Fibroblast of the conjunctiva (primary cell): Measurements from ENCODE around the gene KLF11.
A peak's percentile ranks its signal among the peaks of the same experiment; 100 is the strongest.

Experiments
- DNase-seq: peaks from one replicate; pipeline ENCODE4 v3.0.0-alpha.2; 2010; ENCODE audit warnings: low read depth

KLF11 gene

GRCh38 chr2:10064932-10065772 is 21.8 kb downstream of the KLF11 start:
- DNase-seq, result no peak

GRCh38 chr2:10065773-10066055 is 22.4 kb downstream of the KLF11 start:
- no peak for DNase-seq

GRCh38 chr2:10067330-10067729 is 24.0 kb downstream of the KLF11 start:
- no peak for DNase-seq

GRCh38 chr2:10067881-10068280 is 24.5 kb downstream of the KLF11 start:
- no peak for DNase-seq

- no peak for DNase-seq
Observed at GRCh38 chr2:10071176-10071575, 27.8 kb downstream of the KLF11 start.

GRCh38 chr2:10071595-10071994 is 28.2 kb downstream of the KLF11 start:
- no peak for DNase-seq

- peak; percentile 81 for DNase-seq
Observed at GRCh38 chr2:10072656-10073480, 29.5 kb downstream of the KLF11 start.

- DNase-seq, result no peak
Observed at GRCh38 chr2:10073706-10074105, 30.4 kb downstream of the KLF11 start.

- no peak for DNase-seq
Observed at GRCh38 chr2:10075101-10075500, 31.8 kb downstream of the KLF11 start.

- no peak for DNase-seq
Observed at GRCh38 chr2:10075571-10076209, 32.3 kb downstream of the KLF11 start.

GRCh38 chr2:10076511-10076910 is 33.2 kb downstream of the KLF11 start:
- no peak for DNase-seq

- DNase-seq, result no peak
Observed at GRCh38 chr2:10076988-10077527, 33.7 kb downstream of the KLF11 start.

GRCh38 chr2:10078001-10078400 is 34.7 kb downstream of the KLF11 start:
- DNase-seq, result no peak

GRCh38 chr2:10078704-10079265 is 35.4 kb downstream of the KLF11 start:
- no peak for DNase-seq

GRCh38 chr2:10079266-10079869 is 36.0 kb downstream of the KLF11 start:
- DNase-seq, result peak; percentile 34

- no peak for DNase-seq
Observed at GRCh38 chr2:10079870-10080535, 36.7 kb downstream of the KLF11 start, which contains the start of gene CYS1. TSS of gene CYS1 (minus strand) at chr2:10080411. CDS start at chr2:10080223, 188 bp downstream.

GRCh38 chr2:10080536-10081304 is 37.4 kb downstream of the KLF11 start:
- DNase-seq, result no peak

GRCh38 chr2:10083046-10083445 is 39.7 kb downstream of the KLF11 start:
- no peak for DNase-seq

GRCh38 chr2:10083692-10084211 is 40.4 kb downstream of the KLF11 start:
- DNase-seq, result no peak

- no peak for DNase-seq
Observed at GRCh38 chr2:10084223-10084865, 41.0 kb downstream of the KLF11 start.
